Measurements from ENCODE around the gene SLC35F3.
A peak's percentile ranks its signal among the peaks of the same experiment; 100 is the strongest.

Gene SLC35F3

DNA sequence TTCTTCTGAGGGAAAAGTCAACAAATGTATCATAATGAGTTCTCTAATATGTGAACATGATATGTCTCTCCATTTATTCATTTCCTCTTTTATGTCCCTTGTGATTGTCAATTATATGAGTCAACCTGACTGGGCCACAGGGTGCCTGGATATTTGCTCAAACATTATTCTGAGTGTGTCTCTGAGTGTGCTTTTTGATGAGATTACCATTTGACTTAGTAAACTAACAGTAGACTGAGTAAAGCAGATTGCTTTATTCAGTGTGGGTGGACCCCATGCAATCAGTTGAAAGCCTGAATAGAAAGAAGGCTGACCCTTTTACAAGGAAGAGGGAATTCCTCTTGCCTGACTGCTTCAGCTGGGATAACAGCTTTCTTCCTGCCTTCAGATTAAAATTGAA, 142.6 kb downstream of the SLC35F3 start:
- DNase-seq = no peak

DNA sequence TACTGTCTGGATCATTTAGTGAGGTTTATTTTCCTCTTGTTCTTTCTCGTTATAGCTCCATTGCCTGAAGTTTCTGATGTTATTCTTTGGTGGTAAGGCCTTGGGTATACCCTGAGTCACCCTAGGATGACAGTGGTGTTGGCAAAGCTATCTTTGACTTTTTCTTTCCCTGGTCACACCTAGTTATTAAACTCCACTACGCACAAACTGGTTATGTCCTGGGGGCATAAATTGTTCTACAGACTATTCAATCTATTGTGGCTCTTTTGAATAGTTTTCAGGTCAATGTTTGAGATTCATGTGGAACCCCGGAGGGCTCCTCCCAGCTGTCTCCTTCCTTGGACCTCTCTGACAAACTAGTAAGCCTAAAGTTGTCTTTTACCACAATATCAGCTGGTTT, 157.7 kb downstream of the SLC35F3 start:
- DNase-seq = no peak

DNA sequence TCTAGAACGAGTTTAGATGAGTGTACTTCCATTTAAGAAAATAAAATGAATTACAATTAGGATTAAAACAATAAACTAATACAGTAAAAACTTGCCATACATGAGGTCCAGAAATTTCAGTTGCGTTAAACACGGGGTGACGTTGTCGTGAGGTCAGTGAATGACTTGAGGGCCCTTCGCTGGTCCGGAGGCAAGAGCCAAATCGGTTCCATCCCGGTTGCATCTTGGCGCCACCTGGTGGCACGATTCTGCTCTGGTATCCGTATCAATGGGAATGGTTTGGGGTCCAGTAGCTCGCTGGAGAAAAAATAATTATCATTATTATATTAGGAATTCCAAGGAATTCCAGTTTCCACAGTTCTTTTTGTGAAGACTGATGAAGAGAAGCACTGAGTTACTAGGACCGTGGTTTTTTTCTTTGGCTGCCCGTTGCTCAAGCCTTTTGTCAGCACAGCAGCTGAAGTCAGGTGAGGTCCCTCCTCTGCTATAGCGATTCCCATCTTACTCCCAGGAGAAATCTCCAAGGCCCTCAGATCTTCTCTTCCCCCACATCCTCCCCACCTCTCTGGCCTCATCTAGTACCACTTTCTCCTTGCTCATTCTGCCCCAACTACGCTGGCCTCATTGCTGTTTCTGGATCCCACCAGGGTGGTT, 161.4 kb downstream of the SLC35F3 start:
- peak; percentile 88 for DNase-seq

DNA sequence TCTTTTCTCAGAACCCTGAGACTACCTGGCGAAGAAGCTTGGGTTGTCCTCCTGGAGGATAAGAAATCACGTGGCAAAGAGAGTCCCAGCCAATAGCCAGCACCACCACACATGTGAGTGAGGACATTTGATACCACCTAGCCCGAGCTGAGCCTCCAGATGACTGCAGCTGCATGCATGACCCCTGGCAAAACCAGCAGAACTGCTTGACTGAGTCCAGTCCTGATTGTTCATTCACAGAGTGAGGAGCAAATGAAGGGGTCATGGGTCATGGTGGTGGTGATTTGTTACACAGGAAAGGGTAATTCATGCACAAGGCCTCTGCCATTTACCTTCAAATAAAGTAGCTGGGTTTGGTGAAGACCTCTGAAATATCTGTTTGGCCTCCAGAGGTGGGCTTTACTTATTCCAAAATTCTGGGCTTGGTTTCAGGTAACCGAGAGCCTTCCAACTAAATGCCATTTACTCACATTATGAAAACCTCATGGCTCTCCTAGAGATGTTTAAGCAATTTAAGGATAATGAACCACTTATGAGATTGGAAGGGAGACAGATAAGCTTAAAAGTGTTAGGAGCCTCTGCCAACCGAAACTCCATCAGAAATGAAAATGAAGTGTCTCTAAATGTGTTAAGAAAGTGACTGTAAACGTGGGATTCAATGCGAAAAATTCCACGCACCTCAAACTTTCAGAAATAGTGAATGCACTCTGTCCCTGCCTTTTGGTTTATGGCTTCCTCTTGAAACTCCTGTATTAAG, 163.3 kb downstream of the SLC35F3 start:
- no peak for DNase-seq

DNA sequence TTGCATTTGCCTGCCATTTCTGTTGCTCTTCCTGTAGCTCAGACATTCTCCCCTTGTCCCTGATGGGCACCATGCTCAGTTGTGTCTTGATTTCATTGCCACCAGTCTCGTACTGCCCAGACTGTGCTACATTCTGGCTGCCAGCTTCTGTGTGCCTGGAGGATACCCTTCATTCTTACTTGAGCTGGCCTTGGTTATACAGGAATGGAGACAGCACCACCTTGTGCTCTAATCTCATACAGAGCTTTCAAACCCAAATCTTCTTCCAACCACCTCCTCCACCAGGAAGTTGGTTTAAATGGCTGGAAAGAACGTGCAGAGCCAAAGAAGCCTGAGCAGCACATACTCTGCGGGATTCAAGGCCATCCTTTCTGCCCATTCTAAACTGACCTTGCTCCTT, 165.3 kb downstream of the SLC35F3 start:
- DNase-seq = no peak

DNA sequence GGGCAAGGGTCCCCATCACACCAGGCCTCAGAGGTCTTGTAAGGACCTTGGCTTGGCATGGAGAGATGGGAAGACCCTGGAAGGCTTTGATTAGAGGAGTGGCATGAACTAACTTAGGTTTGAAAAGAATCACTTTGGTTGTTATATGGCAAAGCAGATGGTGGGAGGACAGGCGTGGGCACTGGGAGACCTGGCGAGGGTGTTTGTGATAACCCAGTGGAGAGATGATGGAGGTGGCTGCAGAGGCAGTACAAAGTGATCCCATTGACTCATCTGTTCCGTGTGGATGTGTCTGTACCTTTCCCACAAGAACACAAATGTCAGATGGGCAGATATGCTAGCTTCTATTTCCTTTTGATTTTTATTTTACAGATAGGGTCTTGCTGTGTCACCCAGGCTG, 168.3 kb downstream of the SLC35F3 start:
- DNase-seq = no peak

DNA sequence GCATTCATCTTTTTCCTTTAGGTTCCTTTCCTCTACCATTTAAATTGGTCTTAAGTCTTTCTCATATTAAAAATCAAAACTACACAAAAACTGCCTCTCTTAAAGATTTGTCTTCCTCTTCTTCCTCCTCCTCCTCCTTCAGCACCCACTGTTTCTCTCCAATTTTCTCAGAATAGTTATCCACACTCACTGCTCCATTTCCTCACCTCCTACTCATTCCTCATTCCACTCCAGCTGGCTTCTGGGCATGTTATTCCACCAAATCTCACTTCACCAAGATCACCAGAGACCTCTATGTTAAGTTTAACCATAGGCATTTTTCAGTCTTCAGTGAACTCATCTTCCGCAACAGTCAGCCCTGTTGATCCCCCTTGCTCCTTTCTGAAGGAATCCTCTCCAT, 173.7 kb downstream of the SLC35F3 start:
- DNase-seq = no peak

DNA sequence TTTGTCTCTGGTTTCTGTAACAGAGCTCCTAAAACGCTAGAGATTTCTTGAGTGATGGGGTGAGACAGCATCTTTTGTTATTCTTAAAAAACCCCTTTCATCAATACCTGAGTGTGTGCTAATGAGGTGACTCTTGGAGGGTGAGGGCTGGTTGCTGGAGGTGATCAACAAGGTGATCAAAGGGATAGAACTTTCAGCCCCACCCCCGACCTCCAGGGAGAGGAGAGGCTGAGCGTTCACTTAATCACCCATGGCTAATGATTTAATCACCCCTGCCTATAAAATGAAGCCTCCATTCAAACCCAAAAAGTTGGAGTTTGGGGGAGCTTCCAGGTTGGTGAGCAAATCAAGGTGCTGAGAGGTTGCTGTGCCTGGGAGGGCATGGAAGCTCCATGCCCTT, 175.4 kb downstream of the SLC35F3 start:
- DNase-seq = no peak

DNA sequence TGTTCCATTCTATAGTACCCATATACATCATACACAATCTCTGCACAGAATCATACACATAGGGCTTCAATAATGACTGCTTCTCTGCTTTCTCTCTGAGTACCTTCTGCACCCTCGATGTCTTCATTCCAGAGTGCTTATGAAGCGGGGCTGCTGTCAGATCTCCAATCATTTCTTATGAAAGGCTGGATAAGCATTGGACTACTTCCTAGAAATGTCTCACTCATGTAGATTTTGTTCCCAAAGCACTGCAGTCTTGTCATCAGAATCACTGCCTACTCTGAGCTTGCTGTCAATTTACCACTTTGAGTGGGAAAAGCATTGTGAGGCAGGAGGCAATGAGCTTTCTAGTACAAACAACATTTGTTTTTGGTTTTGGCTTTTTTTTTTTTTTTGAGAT, 179.0 kb downstream of the SLC35F3 start:
- no peak for DNase-seq

DNA sequence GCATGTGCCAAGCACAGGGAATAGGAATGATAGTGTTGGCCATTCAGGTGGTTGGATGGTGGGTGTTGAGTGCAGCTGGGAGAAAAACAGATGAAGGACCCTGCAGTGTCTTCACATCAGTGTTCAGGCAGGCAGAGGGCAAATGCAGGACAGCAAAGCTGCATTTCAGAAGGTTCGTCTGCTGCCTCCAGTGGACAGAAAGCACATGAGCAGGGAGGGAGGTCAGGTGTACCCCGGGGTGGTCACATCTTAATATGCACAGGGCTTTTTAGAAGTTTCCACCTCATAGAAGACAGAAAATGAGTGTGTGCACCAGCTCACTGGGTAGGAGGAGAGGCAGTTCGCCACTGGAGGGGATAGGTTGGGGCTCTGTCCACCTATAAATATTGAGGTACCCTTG, 184.9 kb downstream of the SLC35F3 start:
- no peak for DNase-seq

DNA sequence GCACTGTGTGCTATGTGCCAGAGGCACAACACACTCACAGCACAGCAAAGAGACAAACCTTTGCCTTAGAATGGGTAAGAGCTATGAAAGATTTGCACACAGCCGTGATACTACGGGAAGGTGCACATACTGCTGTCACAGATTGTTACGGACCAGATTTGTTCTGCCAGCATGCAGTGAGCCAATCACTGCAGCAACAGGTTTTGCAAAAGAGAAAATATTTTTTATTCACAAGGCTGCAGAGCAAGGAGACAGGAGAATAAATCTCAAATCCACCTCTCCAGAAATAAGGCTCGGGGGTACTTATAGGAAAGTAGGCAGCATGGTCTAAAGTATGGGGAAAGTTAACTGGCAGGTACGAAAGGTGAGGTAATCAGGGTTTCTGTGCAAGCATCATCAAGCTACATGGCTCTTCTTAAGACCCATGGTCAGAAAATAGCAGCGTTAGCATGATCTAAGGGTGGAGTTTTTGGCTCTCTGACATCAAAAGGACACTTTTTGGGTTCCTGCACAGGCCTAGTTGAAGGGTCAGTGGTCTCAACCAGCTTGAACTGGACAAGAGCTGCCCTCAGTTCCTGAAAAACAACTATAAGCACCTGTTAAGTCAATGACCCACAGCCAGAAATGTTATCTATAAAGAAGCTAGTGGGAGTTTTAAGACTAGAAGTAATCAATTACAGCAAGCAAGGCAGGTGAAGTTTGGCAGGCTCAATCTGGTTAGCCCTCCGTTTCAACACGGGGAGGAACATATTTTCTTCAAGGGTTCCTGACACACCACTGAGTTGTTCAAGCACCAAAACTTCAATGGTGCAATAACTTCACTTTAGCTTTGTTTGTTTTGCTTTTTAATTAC, 186.0 kb downstream of the SLC35F3 start:
- no peak for DNase-seq

DNA sequence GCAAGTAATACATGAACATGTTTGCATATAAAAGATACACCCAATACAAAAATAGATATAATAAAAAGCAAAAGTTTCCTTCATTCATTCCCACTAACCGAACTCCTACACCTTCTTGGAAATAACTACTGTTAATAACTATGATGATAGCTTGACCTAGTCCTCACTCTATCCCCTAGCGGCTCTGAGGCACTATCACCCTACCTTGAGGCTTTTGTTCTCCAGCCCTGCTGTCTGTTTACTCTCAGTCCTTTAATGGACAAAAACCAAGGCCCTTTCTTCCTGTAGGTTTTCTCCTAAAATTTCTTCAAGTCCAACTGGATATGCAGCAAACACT, 186.6 kb downstream of the SLC35F3 start:
- DNase-seq = no peak

DNA sequence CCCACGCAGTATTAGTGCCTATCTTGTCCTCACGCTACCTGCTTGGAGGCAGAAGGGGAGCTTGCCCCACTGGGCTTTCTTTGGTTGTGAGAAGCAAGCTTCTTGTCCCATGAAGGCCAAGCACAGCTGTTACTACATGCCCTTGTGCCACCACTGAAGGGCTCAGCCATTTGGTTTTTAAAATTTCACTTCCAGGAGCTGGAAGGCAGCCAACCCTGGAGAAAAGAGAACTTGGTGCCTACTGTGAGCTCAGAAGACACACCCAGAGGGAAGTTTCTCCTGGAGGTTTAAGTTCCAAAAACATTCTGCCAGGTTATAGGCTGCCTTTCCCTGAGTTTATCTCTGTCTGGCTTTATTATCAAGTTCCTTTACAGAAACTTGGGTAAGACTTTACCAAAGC, 187.4 kb downstream of the SLC35F3 start:
- DNase-seq = no peak

DNA sequence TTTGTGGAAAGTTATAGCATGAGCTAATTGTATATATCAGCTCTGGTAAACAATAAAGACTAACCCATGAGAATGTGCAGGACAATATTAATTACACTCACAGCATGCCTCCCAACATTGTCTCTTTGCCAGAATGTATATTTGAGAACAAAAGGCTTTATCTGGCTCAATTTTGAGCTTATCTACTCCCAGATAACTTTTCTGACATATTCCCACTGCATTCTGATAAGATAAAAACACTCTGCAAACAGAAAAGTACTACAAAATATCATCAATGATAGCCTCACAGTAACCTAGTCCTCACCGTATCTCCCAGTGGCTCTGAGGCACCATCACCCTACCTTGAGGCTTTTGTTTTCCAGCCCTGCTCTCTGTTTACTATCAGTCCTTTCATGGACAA, 188.6 kb downstream of the SLC35F3 start:
- DNase-seq = no peak

DNA sequence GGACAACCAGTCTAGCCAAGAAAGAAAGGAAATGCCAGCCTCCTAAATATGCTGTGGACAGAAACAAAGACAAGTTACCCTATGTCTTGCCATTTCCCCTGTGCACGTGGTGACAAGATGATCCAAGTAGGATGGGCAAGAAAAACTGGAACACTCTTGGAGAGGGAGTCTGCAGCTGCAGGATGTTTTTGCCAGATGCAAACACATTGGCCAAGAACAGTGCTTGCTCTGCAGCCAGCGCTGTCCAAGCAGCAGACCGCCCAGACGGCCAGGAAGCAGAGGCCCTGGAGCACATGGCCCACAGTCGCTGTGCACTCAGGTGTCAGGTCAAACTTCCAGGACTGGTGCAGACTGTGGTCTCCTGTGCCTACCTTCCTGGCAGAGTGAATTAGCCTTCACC, 189.3 kb downstream of the SLC35F3 start:
- no peak for DNase-seq

DNA sequence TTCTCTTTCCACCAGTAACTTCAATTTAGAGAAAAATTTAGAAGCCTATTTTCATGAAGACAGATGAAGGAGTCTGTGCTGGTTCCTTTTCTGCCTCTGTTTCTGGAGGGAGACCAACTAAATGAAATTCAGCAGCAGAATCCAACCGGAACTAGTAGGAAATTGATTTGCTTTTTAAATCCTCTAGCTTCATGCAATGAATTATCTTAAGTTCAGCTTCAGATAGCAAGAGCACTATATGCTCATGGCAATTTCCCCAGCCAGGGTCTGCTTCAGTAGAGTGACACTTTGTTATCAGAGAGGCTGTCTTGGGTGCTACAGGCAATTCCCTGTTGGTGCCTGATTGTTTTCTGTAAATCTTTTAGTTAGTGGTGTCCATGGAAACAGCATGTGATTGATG, 189.7 kb downstream of the SLC35F3 start:
- DNase-seq = no peak

DNA sequence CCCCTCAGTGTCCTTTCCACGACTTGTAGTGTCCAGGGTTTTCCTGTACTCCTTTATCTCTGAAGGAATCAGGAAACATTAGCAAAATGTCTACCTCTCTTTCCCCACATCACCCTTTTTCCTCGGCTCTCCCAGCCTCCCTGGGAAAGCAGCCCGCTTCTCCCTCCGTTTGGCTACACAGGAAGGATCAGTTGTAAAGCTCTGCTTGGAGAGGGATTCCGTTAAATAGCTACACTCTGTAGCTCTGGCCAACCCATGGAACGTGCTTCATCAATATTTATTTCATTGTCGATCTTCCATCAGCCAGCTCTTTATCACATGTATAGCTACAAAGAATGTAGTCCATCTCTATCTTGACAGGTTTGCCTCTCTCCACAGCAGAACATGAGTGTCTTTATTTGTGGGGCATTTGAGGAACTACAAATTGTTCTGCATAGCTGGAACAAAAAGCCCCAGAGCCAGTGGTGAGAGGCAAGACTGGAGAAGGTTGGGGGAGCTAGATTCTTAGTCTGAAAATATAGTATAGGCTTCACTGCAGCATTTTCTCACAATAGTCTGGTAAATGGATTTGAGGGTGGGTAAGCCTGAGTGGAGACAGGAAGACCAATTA, 191.8 kb downstream of the SLC35F3 start:
- DNase-seq = no peak

DNA sequence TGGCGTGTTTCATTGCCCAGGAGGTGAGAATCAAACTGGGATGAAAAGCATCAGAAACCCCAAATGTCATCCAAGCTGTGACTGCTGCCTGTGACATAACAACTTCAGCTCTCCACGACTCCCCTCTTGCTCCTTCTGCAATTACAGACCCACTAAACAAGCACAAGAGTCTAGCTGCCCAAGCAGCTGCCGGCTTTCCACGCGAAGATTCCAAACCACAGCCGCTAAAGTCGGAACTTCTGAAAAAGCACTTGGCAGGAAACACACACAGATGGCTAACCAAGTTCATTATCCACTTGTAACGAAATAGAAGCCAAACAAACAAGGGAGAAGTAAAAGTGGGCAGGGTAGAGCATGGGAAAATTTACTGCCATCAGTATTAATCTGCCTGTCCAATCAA, 198.1 kb downstream of the SLC35F3 start:
- no peak for DNase-seq

DNA sequence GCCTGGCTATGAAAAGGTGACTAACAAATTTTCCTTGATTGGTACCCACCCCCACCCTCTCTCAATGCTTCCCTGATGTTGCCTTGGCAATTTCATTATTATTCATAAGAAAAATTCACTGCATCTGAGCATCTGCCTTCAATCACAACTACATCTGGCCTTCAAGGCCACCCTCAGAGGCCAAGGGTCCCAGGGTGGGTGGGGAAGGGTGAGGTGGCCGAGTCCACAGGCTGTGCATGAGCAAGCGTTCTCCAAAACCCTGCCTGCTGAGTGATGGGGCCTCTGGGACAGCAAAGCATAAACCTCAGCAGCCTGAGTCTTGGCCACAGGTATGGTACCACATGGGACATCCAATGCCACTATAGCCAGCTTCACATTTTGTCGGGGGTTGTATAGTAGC, 198.7 kb downstream of the SLC35F3 start:
- no peak for DNase-seq

DNA sequence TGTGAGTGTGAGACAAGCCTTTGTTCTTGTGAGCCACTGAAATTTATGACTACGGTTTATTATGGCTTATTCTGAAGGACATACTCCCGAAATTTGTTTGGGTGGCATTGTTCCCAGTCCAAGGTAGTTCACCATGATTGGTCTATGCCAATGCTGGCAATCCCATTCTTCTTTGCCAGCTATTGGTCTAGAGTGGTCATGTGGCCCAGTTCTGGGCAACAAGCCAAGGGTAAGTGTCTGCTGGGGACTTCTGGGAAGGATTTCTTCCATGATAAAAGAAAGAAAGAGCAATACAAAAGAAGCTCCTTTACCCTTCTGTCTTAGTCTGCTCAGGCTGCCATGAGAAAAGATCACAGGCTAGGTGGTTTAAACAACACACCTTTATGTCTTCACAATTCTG, 201.6 kb downstream of the SLC35F3 start:
- no peak for DNase-seq

DNA sequence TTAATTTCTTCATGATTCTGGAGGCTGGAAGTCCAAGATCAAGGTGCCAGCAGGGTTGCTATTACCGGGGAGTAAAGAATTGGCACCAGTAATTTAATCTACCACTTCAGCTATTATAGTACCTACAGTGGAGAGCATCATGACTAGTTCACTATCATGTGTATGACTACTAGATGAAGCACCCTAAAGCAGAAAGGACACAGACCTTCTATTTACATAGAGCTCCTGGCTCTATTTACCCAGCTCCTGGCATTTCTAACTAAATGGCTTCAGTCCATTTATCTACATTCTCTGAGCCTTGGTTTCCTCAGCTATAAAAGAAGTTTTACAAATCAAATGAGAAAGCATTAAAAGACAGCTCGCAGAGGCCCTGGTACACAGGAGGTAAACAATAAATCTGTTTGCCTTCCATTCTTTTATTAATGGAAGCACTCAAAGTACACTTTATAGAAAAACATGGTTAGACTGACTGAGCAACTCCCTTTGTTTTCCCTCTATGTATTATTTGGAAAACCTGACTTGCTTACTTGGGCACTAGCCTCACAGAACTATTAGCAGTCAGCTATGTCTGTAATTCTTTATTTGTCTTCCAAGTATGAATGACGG, 203.0 kb downstream of the SLC35F3 start:
- DNase-seq = no peak

DNA sequence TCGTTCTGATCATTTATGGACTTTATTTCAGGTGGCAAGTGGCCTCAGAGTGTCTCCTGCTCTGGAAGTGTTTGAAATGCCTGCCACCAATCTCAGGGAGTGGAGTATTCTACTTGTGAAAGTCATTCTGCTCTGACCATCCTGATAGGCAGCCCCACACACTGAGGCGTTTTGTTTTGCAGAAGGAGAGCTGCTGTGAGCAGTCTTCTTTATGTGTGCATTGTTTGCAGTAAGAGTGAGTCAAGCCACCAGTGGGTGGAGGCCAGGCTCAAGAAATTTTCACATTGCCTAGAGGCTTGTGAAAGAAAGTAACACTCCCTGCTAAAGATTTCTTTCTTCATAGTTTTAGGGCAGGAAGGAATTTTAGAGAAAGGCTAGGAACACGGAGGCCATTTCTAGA, 204.4 kb downstream of the SLC35F3 start:
- no peak for DNase-seq

DNA sequence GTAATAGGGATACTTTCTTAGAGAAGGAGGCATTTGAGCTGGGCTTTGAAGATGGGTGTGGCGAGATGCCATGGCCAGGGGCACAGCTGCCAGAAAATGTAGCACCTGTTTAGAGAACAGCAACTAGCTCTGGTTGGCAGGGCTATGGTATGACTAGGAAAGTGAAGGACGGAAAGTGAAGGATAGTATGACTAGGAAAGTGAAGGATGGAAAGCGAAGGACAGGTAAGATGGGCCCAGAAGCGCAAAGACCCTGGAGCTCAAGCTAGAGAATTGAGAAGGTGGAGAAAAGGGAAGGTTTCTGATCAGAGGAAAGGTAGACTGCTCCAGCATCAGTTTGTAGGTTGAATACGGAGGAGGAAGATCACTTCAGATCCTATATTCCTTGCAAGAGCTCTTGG, 205.4 kb downstream of the SLC35F3 start:
- no peak for DNase-seq
